ENCODE measurements around the gene VWA1.
"Not testable (repeated sequence)": the region's sequence is repeated elsewhere in the genome, so short reads cannot be mapped to it uniquely, and the experiment has no call there.

- not testable (repeated sequence) for TF ChIP-seq CTCF (conservative IDR thresholded peaks at IDR 0.05); EZH2 (IDR thresholded peaks at IDR 0.05; ENCODE audit: low read depth)
Measured at GRCh38 chr1:1485755-1486317, 50.3 kb downstream of the VWA1 start.
